HG03342 (cell line): ENCODE measurements around the gene FASN.
A peak's percentile ranks its signal among the peaks of the same experiment; 100 is the strongest.
"Not testable (repeated sequence)": the region's sequence is repeated elsewhere in the genome, so short reads cannot be mapped to it uniquely, and the experiment has no call there.

Experiments used
- ATAC-seq: cut with Tn5 transposase; IDR thresholded peaks from one replicate; pipeline ENCODE4 v1.9.1; 2021; ENCODE audit warnings: mild to moderate bottlenecking, moderate library complexity; ENCODE audit not compliant: unreplicated experiment

The FASN gene

DNA sequence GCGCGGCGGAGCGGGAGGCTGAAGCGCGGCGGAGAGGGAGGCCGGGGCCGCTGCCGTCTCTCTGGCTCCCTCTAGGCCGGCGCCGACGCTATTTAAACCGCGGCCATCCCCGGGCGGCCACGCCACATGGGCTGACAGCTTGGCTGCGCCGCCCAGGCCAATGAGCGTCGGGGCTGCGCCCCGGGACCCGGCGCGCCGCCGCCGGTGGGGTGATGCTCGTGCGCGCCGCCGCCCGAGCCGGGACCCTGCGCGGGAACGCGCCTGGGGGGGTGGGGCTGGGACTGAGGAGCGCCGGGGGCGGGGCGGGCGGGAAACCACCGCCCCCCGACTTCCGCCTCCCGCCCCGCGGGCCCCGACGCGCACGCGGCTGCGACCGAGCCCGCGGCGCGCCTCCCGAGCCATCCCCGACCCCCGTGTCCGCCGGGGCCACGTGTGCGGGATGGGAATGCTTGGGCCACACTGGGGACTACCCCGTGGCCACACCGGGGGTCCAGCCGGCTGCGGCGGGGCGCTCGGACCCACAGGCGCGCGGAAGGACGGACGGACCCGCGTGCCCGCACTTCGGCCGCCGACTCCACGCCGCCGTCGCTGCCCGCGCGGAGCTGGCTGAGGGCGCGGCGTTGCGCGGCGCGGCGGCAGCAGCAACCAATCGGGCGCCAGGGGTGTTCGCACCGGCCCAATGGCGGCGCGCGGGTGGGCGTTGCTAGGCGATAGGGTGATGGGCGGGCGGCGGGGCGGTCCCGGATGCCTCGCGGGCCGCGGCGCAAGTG lies at the start of gene FASN:
Gene FASN, minus strand, starts transcription at position 68 of the 770 bp plus-strand sequence. CDS start 1,791 bp downstream, outside the sequence.
- peak; percentile 73 for ATAC-seq

DNA sequence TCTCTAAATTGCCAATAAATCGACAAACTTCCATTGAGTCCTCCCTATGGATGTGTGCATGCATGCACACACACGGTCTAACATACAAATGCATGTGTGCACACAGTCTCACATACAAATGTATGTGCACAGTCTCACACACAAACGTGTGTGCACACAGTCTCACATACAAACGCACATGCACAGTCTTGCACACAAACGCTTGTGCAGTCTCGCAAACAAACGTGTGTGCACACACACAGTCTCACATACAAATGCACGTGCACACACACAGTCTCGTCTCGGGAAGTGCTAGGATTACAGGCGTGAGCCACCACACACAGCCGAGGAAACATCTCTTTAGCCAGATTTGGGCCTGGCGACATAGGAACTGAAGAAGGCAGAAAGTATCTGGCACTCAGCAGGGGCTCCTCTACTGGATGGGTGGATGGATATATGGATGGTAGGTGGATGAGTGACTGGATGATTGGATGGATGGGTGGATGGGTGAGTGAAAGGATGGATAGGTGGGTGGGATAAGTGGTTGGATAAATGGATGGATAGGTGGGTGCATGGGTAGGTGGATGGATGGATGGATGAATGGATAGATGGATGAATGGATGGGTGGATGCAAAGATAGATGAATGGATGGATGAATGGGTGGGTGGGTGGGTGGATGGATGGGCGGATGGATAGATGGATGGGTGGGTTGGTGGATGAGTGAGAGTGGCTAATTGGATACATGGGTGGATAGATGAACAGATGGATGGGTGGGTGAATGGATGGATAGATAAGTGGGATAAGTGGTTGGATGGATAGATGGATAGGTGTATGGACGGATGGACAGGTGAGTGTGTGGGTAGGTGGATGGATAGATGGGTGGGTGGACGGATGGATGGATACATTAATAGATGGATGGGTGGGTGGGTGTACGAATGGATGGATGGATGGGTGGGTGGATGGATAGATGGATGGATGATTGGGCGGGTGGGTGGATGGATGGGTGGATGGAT lies 48.9 kb upstream of the FASN start:
- ATAC-seq = no peak

DNA sequence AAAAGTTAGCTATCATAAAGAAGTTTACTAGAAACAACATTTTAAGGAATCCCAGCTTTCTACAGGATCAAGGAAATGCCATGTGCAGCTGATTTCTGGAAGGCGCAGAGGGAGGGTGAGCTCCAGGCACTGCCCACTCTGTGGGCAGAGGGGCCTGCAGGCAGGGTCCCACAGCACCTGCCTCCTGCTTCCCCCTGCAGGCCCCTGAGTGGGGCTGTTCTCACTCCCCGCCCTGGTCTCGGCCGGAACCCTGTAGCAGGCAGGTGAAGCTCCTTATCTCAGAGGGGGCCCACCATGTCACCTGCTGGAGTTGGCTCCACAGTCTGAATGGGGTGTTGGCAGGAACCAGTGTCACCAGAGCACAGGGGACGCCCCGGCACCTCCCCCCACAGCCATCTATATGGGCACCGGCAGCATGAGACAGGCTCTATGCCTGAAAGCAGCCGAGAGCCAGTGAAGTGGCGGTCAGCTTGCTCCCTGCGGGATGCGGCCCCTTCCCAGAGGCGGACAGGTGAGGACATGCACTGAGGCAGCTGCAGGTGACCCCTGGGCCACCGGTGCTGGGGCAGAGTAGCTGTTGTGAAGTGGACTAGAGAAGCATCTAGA lies 47.6 kb upstream of the FASN start:
- no peak for ATAC-seq

DNA sequence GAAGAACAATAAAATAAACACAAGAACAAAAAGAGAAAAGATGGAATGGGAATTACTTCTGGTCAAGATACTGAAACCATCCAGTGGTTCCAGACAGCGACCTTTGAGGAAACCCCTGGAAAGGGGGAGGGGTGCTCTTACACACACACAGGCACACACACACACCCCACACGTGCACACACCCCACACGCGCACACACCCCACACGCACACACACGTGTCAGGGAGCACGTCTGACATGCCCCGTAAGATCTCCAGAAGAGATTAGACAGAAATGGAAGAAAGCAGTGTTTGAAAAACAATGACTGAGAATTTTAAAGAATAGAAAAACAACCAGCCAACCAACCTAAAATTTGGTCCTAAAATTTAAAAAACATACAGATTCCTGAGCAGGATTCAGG lies 45.3 kb upstream of the FASN start:
- ATAC-seq = no peak

DNA sequence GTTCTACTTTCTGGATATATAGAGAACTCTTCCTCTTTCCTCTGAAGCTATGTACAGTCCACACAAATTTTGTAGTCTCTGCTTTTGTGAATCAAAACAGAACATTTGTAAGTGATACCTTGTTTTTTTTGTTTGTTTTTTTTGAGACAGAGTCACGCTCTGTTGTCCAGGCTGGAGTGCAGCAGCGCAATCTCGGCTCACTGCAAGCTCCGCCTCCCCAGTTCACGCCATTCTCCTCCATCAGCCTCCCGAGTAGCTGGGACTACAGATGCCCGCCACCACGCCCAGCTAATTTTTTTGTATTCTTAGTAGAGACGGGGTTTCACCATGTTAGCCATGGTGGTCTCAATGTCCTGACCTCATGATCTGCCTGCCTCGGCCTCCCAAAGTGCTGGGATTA lies 41.9 kb upstream of the FASN start:
- not testable (repeated sequence) for ATAC-seq

- ATAC-seq = no peak
Measured at GRCh38 chr17:82138511-82138992, 40.5 kb upstream of the FASN start.

DNA sequence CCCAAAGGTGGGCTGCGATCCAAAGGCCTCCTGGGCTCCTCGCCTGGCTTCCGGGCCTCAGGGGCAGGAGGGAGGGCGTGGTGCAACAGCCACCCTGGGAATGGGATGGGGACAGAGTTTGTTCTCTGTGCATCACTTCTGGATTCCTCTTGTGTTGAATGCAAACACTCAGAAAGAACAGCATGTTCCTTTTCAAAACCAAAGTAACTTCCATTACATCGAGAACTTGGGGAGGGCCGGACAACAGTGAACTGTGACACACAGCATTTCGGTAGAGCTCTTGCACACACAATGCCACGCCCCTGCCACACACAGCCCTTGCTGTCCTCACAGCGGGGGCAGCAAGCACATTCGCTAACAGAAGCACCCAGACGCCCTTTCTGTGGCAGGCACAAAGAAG lies 36.1 kb upstream of the FASN start:
- no peak for ATAC-seq

DNA sequence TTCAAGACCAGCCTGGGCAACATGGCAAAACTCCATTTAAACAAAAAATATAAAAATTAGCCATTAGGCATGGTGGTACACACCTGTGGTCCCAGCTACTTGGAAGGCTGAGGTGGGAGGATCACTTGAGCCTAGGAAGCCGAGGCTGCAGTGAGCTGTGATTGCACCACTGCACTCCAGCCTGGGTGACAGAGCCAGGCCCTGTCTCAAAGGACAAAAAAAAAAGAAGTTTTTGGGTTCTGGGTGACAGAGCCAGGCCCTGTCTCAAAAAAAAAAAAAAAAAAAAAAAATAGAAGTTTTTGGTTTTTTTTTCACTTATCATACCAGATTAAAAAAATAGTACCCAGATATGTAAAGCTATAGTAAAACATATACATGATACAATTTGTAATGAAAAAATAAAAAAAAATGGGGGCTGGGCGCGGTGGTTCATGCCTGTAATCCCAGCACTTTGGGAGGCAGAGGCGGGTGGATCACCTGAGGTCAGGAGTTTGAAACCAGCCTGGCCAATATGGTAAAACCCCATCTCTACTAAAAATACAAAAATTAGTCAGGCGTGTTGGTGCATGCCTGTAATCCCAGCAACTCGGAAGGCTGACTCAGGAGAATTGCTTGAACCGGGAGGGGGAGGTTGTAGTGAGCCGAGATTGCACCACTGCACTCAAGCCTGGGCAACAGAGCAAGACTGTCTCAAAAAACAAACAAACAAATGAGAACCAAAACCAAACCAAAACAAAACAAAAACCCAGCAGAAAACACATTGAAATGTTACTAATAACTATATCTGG lies 35.3 kb upstream of the FASN start:
- not testable (repeated sequence) for ATAC-seq

GRCh38 chr17:82129095-82129494 lies 31.1 kb upstream of the FASN start:
- ATAC-seq = no peak

- ATAC-seq = no peak
Measured at GRCh38 chr17:82128287-82128686, 30.3 kb upstream of the FASN start.

GRCh38 chr17:82127704-82128103 lies 29.7 kb upstream of the FASN start:
- ATAC-seq = no peak

DNA sequence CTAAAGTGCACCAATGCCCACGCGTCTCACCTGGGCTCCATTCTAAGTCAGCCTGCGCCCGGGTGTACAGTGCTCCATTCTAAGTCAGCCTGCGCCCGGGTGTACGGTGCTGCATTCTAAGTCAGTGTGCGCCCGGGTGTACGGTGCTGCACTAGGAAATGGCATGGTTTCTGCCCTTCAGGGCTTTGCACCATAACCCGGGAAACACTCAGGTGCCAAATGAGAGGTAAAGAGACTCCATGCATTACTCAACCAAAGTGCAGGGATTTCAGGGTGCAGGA lies 29.2 kb upstream of the FASN start:
- ATAC-seq = no peak

- no peak for ATAC-seq
Measured at GRCh38 chr17:82126556-82127314, 28.7 kb upstream of the FASN start.

DNA sequence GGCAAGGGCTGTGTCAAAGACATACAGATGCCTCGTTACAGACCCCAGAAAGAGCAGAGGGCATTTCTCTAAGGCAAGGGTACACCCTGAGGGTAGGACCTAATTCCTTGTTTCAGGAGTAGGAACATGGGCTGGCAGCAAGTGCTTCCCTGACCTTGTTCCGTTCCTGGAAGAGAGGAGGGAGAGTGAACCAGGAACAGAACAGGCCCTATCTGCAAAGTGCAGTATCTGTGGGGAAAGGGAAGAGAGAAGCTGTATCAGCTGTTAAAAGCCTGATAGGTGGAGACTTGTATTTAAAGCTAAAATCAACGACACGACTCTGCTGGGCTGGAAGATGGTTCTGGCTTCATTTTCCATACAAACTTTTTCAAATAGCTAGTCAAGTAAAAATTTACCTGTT lies 26.1 kb upstream of the FASN start:
- ATAC-seq = no peak

- ATAC-seq = no peak
Measured at GRCh38 chr17:82121660-82122629, 23.9 kb upstream of the FASN start.

GRCh38 chr17:82121246-82121645 lies 23.2 kb upstream of the FASN start:
- no peak for ATAC-seq

- no peak for ATAC-seq
Measured at GRCh38 chr17:82120148-82120547, 22.1 kb upstream of the FASN start.

DNA sequence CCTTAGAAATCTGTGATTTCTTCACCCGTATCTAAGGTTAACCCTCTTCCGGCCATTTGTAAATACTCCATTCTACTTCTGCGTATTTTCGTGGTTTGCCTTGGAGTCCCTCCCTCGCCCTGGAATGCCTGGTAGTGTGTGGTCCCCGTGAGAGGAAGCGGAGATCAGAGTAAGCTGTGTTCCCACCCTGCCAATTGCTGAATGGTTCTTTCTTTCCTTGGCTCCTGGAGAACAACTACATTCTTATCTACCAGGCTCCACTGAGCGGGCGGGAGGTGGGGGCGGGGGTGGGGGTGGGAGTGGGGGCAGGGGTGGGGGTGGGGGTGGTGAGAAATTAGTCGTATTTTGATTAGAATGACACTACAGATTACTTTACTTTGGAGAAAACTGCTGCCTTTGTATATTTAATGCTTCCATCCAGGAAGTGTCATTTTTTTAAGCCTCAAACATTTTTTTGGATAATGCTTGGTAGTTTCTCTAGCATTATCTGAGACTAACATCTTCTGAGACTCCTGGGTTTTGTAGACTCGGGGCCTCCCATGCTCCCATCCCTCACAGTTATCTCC lies 20.9 kb upstream of the FASN start:
- ATAC-seq = no peak
